K562 (cell line): Measurements from ENCODE around the gene PARP9. TPM values are rescaled to one million over a fixed set of nuclear protein-coding genes. Genes with fewer than 3 reads are reported as not detected.

ENCODE experiments used
- BACH1 ChIP-seq: fragments of 200-800 bp; sonication (Bioruptor generic); IDR thresholded peaks from 2 replicates; pipeline ENCODE4 v1.6.1; 2016; ENCODE audit warnings: missing genetic modification characterization, missing compliant biosample characterization
- ETV6 ChIP-seq, 3 experiments: fragments of 150-350 bp in 1 of 3; sonication (generic) in 1 of 3; formaldehyde crosslinking in 1 of 3; IDR thresholded peaks; 2 replicates each; pipeline versions ENCODE4 v1.6.1 to v1.8.0; 2014 to 2022; ENCODE audit warnings: borderline replicate concordance in 2 of 3, low read depth in 2 of 3, antibody characterized with exemption in 1 of 3, low read length in 1 of 3, mild to moderate bottlenecking in 1 of 3, missing genetic modification reagents in 1 of 3
- MAFK ChIP-seq: IDR thresholded peaks from 2 replicates; pipeline ENCODE4 v1.6.1; 2011; ENCODE audit warnings: low read length, improper control_type of control experiment
- PHF8 ChIP-seq: fragments of 200-600 bp; sonication (generic); IDR thresholded peaks from 2 replicates; pipeline ENCODE4 v1.6.1; 2012; ENCODE audit warnings: mixed run types, mild to moderate bottlenecking, inconsistent platforms, low read length, moderate library complexity, borderline replicate concordance
- POLR2H ChIP-seq: IDR thresholded peaks from 2 replicates; pipeline ENCODE4 v1.6.1; 2016; ENCODE audit warnings: missing genetic modification characterization, low read depth, mild to moderate bottlenecking, control low read depth, missing compliant biosample characterization, moderate library complexity
- RBM39 ChIP-seq: fragments of 200-400 bp; formaldehyde crosslinking; optimal IDR thresholded peaks from 2 replicates; pipeline ENCODE3; 2018; ENCODE audit warnings: low read depth, low read length
- TGIF2 ChIP-seq: sonication (generic); formaldehyde crosslinking; IDR thresholded peaks from 2 replicates; pipeline ENCODE4 v1.8.1; 2022; ENCODE audit warnings: mild to moderate bottlenecking, missing genetic modification reagents, moderate library complexity
- YY1 ChIP-seq, 3 experiments: IDR thresholded peaks; 2 replicates each; pipeline ENCODE4 v1.6.1; 2011; ENCODE audit warnings: low read length in 2 of 3, mild to moderate bottlenecking in 2 of 3, moderate library complexity in 2 of 3, borderline replicate concordance in 1 of 3, control low read depth in 1 of 3, low read depth in 1 of 3; ENCODE audit not compliant: insufficient read depth in 3 of 3, insufficient replicate concordance in 2 of 3, control insufficient read depth in 1 of 3, insufficient read length in 1 of 3; ENCODE audit errors: extremely low read depth in 1 of 3
- ZBTB17 ChIP-seq: fragments of 450-650 bp; formaldehyde crosslinking; IDR thresholded peaks from 2 replicates; pipeline ENCODE4 v1.4.0; 2020; ENCODE audit warnings: mild to moderate bottlenecking
- polyA plus RNA-seq, 8 experiments: library from polyadenylated mRNA; depleted of rRNA in 4 of 8; stranded (reverse) in 5 of 8; unstranded in 3 of 8; fragments of >200 nt; fragmentation: Nextera tagmentation in 2 of 8; fragmentation: Illumina TruSeq in 1 of 8; extraction: Ambion mirVana in 2 of 8; extraction: Trizol in 1 of 8; gene quantifications; 2 replicates each; pipeline versions ENCODE4 v1.2.1 to v1.2.3, GENCODE V29; 2011 to 2014; ENCODE audit warnings: inconsistent platforms in 1 of 8, missing spikeins in 1 of 8
- total RNA-seq, 7 experiments: library from RNA; depleted of rRNA in 6 of 7; stranded (reverse); fragments of >200 nt in 6 of 7; fragmentation: Illumina TruSeq in 2 of 7; extraction: Trizol in 2 of 7; gene quantifications; 2 replicates each; pipeline versions ENCODE4 v1.2.1 to v1.2.3, GENCODE V29; 2011 to 2021; ENCODE audit warnings: low replicate concordance in 1 of 7
- TF ChIP-seq, protein P1 (sequence below): sonication (generic); formaldehyde crosslinking; IDR thresholded peaks from 2 replicates; pipeline ENCODE4 v1.8.0; 2023; ENCODE audit warnings: mild to moderate bottlenecking, missing genetic modification reagents
- TF ChIP-seq, protein P2 (sequence below): fragments of 200-600 bp; sonication (generic); IDR thresholded peaks from one replicate; pipeline ENCODE4 v1.6.1; 2012; ENCODE audit warnings: mild to moderate bottlenecking, low read depth, low read length, inconsistent platforms
- TF ChIP-seq, protein P3 (sequence below): fragments of 250-450 bp; sonication (Bioruptor Pico); IDR thresholded peaks from 2 replicates; pipeline ENCODE4 v1.5.0; 2022; ENCODE audit warnings: mild to moderate bottlenecking

Gene PARP9
- total and polyA plus RNA-seq, 9 of the 15 experiments (the other 6 are each of a cell fraction or from before 2014, with no cell fraction given) = 2.1 to 4.8 (median 3.4) TPM

DNA sequence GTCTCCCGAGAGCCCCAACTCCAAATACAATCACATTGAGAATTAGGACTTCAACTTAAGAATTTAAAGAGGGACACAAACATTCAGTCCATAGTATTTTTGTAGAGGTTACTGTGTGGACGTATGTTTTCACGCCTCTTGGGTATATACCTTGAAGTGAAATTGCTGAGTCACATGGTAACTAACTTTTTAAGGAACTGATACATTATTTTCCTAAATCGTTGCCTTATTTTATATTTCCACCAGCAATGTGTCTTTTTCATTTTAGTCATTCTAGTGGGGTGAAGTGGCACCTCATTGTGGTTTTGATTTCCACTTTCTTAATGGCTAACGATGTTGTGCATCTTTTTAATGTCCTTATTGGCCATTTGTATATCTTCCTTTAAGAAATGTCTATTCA lies 25.2 kb upstream of the PARP9 start (continued):
- TF ChIP-seq, protein P1, sequence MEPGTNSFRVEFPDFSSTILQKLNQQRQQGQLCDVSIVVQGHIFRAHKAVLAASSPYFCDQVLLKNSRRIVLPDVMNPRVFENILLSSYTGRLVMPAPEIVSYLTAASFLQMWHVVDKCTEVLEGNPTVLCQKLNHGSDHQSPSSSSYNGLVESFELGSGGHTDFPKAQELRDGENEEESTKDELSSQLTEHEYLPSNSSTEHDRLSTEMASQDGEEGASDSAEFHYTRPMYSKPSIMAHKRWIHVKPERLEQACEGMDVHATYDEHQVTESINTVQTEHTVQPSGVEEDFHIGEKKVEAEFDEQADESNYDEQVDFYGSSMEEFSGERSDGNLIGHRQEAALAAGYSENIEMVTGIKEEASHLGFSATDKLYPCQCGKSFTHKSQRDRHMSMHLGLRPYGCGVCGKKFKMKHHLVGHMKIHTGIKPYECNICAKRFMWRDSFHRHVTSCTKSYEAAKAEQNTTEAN (CRISPR knock-in tag) = no peak
- TF ChIP-seq, protein P2, sequence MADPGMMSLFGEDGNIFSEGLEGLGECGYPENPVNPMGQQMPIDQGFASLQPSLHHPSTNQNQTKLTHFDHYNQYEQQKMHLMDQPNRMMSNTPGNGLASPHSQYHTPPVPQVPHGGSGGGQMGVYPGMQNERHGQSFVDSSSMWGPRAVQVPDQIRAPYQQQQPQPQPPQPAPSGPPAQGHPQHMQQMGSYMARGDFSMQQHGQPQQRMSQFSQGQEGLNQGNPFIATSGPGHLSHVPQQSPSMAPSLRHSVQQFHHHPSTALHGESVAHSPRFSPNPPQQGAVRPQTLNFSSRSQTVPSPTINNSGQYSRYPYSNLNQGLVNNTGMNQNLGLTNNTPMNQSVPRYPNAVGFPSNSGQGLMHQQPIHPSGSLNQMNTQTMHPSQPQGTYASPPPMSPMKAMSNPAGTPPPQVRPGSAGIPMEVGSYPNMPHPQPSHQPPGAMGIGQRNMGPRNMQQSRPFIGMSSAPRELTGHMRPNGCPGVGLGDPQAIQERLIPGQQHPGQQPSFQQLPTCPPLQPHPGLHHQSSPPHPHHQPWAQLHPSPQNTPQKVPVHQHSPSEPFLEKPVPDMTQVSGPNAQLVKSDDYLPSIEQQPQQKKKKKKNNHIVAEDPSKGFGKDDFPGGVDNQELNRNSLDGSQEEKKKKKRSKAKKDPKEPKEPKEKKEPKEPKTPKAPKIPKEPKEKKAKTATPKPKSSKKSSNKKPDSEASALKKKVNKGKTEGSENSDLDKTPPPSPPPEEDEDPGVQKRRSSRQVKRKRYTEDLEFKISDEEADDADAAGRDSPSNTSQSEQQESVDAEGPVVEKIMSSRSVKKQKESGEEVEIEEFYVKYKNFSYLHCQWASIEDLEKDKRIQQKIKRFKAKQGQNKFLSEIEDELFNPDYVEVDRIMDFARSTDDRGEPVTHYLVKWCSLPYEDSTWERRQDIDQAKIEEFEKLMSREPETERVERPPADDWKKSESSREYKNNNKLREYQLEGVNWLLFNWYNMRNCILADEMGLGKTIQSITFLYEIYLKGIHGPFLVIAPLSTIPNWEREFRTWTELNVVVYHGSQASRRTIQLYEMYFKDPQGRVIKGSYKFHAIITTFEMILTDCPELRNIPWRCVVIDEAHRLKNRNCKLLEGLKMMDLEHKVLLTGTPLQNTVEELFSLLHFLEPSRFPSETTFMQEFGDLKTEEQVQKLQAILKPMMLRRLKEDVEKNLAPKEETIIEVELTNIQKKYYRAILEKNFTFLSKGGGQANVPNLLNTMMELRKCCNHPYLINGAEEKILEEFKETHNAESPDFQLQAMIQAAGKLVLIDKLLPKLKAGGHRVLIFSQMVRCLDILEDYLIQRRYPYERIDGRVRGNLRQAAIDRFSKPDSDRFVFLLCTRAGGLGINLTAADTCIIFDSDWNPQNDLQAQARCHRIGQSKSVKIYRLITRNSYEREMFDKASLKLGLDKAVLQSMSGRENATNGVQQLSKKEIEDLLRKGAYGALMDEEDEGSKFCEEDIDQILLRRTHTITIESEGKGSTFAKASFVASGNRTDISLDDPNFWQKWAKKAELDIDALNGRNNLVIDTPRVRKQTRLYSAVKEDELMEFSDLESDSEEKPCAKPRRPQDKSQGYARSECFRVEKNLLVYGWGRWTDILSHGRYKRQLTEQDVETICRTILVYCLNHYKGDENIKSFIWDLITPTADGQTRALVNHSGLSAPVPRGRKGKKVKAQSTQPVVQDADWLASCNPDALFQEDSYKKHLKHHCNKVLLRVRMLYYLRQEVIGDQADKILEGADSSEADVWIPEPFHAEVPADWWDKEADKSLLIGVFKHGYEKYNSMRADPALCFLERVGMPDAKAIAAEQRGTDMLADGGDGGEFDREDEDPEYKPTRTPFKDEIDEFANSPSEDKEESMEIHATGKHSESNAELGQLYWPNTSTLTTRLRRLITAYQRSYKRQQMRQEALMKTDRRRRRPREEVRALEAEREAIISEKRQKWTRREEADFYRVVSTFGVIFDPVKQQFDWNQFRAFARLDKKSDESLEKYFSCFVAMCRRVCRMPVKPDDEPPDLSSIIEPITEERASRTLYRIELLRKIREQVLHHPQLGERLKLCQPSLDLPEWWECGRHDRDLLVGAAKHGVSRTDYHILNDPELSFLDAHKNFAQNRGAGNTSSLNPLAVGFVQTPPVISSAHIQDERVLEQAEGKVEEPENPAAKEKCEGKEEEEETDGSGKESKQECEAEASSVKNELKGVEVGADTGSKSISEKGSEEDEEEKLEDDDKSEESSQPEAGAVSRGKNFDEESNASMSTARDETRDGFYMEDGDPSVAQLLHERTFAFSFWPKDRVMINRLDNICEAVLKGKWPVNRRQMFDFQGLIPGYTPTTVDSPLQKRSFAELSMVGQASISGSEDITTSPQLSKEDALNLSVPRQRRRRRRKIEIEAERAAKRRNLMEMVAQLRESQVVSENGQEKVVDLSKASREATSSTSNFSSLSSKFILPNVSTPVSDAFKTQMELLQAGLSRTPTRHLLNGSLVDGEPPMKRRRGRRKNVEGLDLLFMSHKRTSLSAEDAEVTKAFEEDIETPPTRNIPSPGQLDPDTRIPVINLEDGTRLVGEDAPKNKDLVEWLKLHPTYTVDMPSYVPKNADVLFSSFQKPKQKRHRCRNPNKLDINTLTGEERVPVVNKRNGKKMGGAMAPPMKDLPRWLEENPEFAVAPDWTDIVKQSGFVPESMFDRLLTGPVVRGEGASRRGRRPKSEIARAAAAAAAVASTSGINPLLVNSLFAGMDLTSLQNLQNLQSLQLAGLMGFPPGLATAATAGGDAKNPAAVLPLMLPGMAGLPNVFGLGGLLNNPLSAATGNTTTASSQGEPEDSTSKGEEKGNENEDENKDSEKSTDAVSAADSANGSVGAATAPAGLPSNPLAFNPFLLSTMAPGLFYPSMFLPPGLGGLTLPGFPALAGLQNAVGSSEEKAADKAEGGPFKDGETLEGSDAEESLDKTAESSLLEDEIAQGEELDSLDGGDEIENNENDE = no peak
- TF ChIP-seq BACH1 (no peak), ETV6 (IDR thresholded peaks at IDR 0.05; ENCODE audit: borderline replicate concordance in 1 of 2, low read depth in 2 of 2, low read length in 1 of 2) (no peak), ETV6 (CRISPR knock-in tag; IDR thresholded peaks at IDR 0.05; ENCODE audit: borderline replicate concordance) (no peak), ZBTB17 (CRISPR knock-in tag) (no peak), TGIF2 (CRISPR knock-in tag) (no peak), RBM39 (no peak), PHF8 (no peak), YY1 (IDR thresholded peaks at IDR 0.05; ENCODE audit: borderline replicate concordance in 1 of 3, control insufficient read depth in 1 of 3, extremely low read depth in 1 of 3, insufficient read depth in 3 of 3, insufficient read length in 1 of 3, insufficient replicate concordance in 2 of 3, low read depth in 1 of 3, low read length in 2 of 3) (no peak), MAFK (peak; percentile 46; the same call in 1 of the 2 replicates), POLR2H (tag) (no peak)
- TF ChIP-seq, protein P3, sequence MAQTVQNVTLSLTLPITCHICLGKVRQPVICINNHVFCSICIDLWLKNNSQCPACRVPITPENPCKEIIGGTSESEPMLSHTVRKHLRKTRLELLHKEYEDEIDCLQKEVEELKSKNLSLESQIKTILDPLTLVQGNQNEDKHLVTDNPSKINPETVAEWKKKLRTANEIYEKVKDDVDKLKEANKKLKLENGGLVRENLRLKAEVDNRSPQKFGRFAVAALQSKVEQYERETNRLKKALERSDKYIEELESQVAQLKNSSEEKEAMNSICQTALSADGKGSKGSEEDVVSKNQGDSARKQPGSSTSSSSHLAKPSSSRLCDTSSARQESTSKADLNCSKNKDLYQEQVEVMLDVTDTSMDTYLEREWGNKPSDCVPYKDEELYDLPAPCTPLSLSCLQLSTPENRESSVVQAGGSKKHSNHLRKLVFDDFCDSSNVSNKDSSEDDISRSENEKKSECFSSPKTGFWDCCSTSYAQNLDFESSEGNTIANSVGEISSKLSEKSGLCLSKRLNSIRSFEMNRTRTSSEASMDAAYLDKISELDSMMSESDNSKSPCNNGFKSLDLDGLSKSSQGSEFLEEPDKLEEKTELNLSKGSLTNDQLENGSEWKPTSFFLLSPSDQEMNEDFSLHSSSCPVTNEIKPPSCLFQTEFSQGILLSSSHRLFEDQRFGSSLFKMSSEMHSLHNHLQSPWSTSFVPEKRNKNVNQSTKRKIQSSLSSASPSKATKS (CRISPR knock-in tag) = no peak
